Endothelial cell of umbilical vein (primary cell): ENCODE measurements around the gene GLCE. TPM values are rescaled to one million over a fixed set of nuclear protein-coding genes. Genes with fewer than 3 reads are reported as not detected.

Experiments
- BruUV-seq: library from RNA; stranded (reverse); fragments of 400-500 nt; replicated peaks from 2 replicates; lab custom pipeline; 2021; lab: Mats Ljungman, UMichigan
- CTCF ChIA-PET: fragments of 300-600, 350-600 bp; sonication (Branson Sonifier 250); formaldehyde crosslinking; loops from one replicate; lab custom pipeline; 2021; ENCODE audit warnings: antibody characterized with exemption, inconsistent platforms; lab: Charles Lee
- POLR2A ChIA-PET: fragments of 300-600, 350-600 bp; sonication (Branson Sonifier 250); formaldehyde crosslinking; loops from one replicate; lab custom pipeline; 2021; ENCODE audit warnings: antibody characterized with exemption, inconsistent platforms; lab: Charles Lee
- DNase-seq: peaks from one replicate; pipeline ENCODE4 v3.0.0-alpha.2; 2011; ENCODE audit warnings: low read depth, low spot score
- FAIRE-seq: peaks from 2 replicates; lab custom pipeline; 2011; peaks lifted over from hg19 to GRCh38; lab: Jason Lieb, UNC
- H2AFZ ChIP-seq: 2 replicates; pipeline ENCODE4 v1.6.0; 2012; ENCODE audit warnings: low read depth, low read length, control low read depth, inconsistent platforms
- H3K27ac ChIP-seq: 2 replicates; pipeline ENCODE4 v1.5.1; 2011; ENCODE audit warnings: low read depth, mild to moderate bottlenecking, control low read depth, low read length, moderate library complexity; ENCODE audit not compliant: insufficient read depth
- H3K27me3 ChIP-seq, 2 experiments: 2 replicates each; pipeline versions ENCODE4 v1.6.0 to v1.6.1; 2011; ENCODE audit warnings: low read length in 2 of 2, mixed read lengths in 1 of 2; ENCODE audit not compliant: control insufficient read depth in 2 of 2, insufficient read depth in 2 of 2
- H3K36me3 ChIP-seq, 2 experiments: 2 replicates in 1 of 2; 3 replicates in 1 of 2; pipeline ENCODE4 v1.5.1; 2011; ENCODE audit warnings: low read length in 2 of 2, mild to moderate bottlenecking in 1 of 2, moderate library complexity in 1 of 2; ENCODE audit not compliant: control insufficient read depth in 2 of 2, insufficient read depth in 2 of 2; ENCODE audit errors: extremely low read depth in 1 of 2
- H3K4me1 ChIP-seq: 3 replicates; pipeline ENCODE4 v1.5.1; 2011; ENCODE audit warnings: mild to moderate bottlenecking, low read length; ENCODE audit not compliant: control insufficient read depth, insufficient read depth; ENCODE audit errors: extremely low read depth
- H3K4me2 ChIP-seq: 2 replicates; pipeline ENCODE4 v1.6.1; 2011; ENCODE audit warnings: low read length, control low read depth, mixed read lengths; ENCODE audit not compliant: insufficient read depth
- H3K4me3 ChIP-seq, 3 experiments: fragments of 200-600 bp in 1 of 3; sonication (generic), shearing (Covaris generic) in 1 of 3; replicated peaks in 1 of 3; 2 replicates each; pipeline ENCODE4 v1.5.1; 2011 to 2016; ENCODE audit warnings: control low read depth in 3 of 3, low read length in 3 of 3, mild to moderate bottlenecking in 2 of 3, inconsistent platforms in 1 of 3, low read depth in 1 of 3, moderate library complexity in 1 of 3; ENCODE audit not compliant: insufficient read depth in 1 of 3
- H3K79me2 ChIP-seq: 2 replicates; pipeline ENCODE4 v1.6.0; 2012; ENCODE audit warnings: low read length, inconsistent platforms; ENCODE audit not compliant: control insufficient read depth, insufficient read depth
- H3K9ac ChIP-seq: replicated peaks from 2 replicates; pipeline ENCODE3; 2011; ENCODE audit warnings: low read length, control low read depth; ENCODE audit not compliant: insufficient read depth; ENCODE audit errors: extremely low read depth
- H3K9me1 ChIP-seq: replicated peaks from 3 replicates; pipeline ENCODE4 v1.6.0; 2011; ENCODE audit warnings: mild to moderate bottlenecking, low read length; ENCODE audit not compliant: control insufficient read depth, insufficient read depth; ENCODE audit errors: extremely low read depth
- H3K9me3 ChIP-seq: replicated peaks from 2 replicates; pipeline ENCODE4 v1.5.1; 2012; ENCODE audit warnings: low read length, inconsistent platforms; ENCODE audit not compliant: control insufficient read depth, insufficient read depth
- H4K20me1 ChIP-seq: replicated peaks from 2 replicates; pipeline ENCODE3; 2011; ENCODE audit warnings: mild to moderate bottlenecking, low read length; ENCODE audit not compliant: control insufficient read depth, insufficient read depth; ENCODE audit errors: extremely low read depth
- CTCF ChIP-seq, 2 donors: IDR thresholded peaks; 1 replicate in 1 of 2; 2 replicates in 1 of 2; pipeline ENCODE4 v1.5.1; 2011; ENCODE audit warnings: low read length in 2 of 2, mild to moderate bottlenecking in 2 of 2, moderate library complexity in 2 of 2, control low read depth in 1 of 2, inconsistent platforms in 1 of 2, low read depth in 1 of 2; ENCODE audit not compliant: insufficient read depth in 1 of 2; ENCODE audit errors: extremely low read depth in 1 of 2
- EZH2 ChIP-seq: IDR thresholded peaks from 2 replicates; pipeline ENCODE4 v1.6.1; 2012; ENCODE audit warnings: borderline replicate concordance, low read depth, mild to moderate bottlenecking, moderate library complexity, low read length, inconsistent platforms; ENCODE audit not compliant: severe bottlenecking
- FOS ChIP-seq: IDR thresholded peaks from 2 replicates; pipeline ENCODE4 v1.6.1; 2011; ENCODE audit warnings: mild to moderate bottlenecking, low read length, moderate library complexity, borderline replicate concordance; ENCODE audit not compliant: insufficient read depth
- GATA2 ChIP-seq: IDR thresholded peaks from 2 replicates; pipeline ENCODE4 v1.7.0; 2011; ENCODE audit warnings: low read depth, mild to moderate bottlenecking, moderate library complexity, mixed read lengths, low read length; ENCODE audit not compliant: insufficient read length, insufficient read depth
- JUN ChIP-seq: IDR thresholded peaks from 2 replicates; pipeline ENCODE4 v1.6.1; 2011; ENCODE audit warnings: borderline replicate concordance, low read depth; ENCODE audit not compliant: insufficient read length, insufficient read depth
- MAX ChIP-seq: IDR thresholded peaks from 2 replicates; pipeline ENCODE4 v1.6.1; 2011; ENCODE audit not compliant: insufficient read depth, insufficient read length
- MYC ChIP-seq: IDR thresholded peaks from one replicate; pipeline ENCODE4 v1.6.1; 2011; ENCODE audit warnings: mild to moderate bottlenecking, low read depth, low read length
- POLR2A ChIP-seq: IDR thresholded peaks from 2 replicates; pipeline ENCODE4 v1.6.1; 2012; ENCODE audit warnings: low read depth, mild to moderate bottlenecking, control low read depth, low read length
- POLR2AphosphoS5 ChIP-seq: IDR thresholded peaks from 2 replicates; pipeline ENCODE4 v1.6.1; 2012; ENCODE audit warnings: low read depth, mild to moderate bottlenecking, control low read depth, low read length, moderate library complexity; ENCODE audit not compliant: insufficient read depth
- dilution Hi-C: fragments of 300-500 bp; cut with MboI; formaldehyde crosslinking; loops from one replicate; pipeline ENCODE4 v1.15.0; 2019; ENCODE audit warnings: low sequenced_read_pairs; ENCODE audit not compliant: extremely low pct_ligation_motif_present
- intact Hi-C: fragments of 100-400 bp; cut with micrococcal nuclease; formaldehyde crosslinking; loops from one replicate; pipeline ENCODE4 v1.10.0; 2022
- polyA plus RNA-seq, 4 experiments: library from polyadenylated mRNA; depleted of rRNA in 3 of 4; stranded (reverse) in 3 of 4; unstranded in 1 of 4; fragments of >200 nt; gene quantifications; 2 replicates each; pipeline versions ENCODE4 v1.2.1 to v1.2.3, GENCODE V29; 2011 to 2012; ENCODE audit warnings: missing spikeins in 1 of 4
- total RNA-seq: library from RNA; stranded (reverse); gene quantifications from 2 replicates; pipeline ENCODE4 v1.2.3, GENCODE V29; 2021

Gene GLCE
- total and polyA plus RNA-seq, 2 donors (not counting 3 experiments of a cell fraction or from before 2014, with no cell fraction given) = 48.1 to 86.6 TPM

- no peak for DNase-seq
- ChIA-PET POLR2A (no interaction called here), CTCF (interaction anchor here (0.5 to 2.5 kb wide), 4 partner anchors 11 to 1214 kb away, joined by 3 to 6 read pairs (median 4); no protein-coding TSS in a partner anchor)
- no TSS peak for BruUV-seq
- FAIRE-seq = no peak
- no peaks in the 10 kb centered on the region for H3K4me1 ChIP-seq
- TF ChIP-seq CTCF (IDR thresholded peaks at IDR 0.05; ENCODE audit: extremely low read depth in 1 of 2, insufficient read depth in 1 of 2, low read depth in 1 of 2, low read length in 2 of 2) (no peak), MYC (no peak), EZH2 (no peak), JUN (no peak), MAX (no peak), POLR2AphosphoS5 (no peak), FOS (no peak), POLR2A (no peak), GATA2 (no peak)
- no peaks in the 10 kb centered on the region for H3K79me2 ChIP-seq
- intact Hi-C loops = no loop called here
- no peaks in the 10 kb centered on the region for H3K9me1 ChIP-seq
- H3K27me3 ChIP-seq = peaks cover 0 to 2% of the 10 kb centered on the region in 2 experiments
- H3K27ac ChIP-seq = no peak overlapping the region
- dilution Hi-C loops = no loop called here
- H3K9ac ChIP-seq = no peak overlapping the region
- no peaks in the 10 kb centered on the region for H3K36me3 ChIP-seq
- H4K20me1 ChIP-seq = no peaks in the 10 kb centered on the region
- H3K4me3 ChIP-seq = no peak overlapping the region
- H3K9me3 ChIP-seq = no peaks in the 10 kb centered on the region
- no peak overlapping the region for H2AFZ ChIP-seq
- H3K4me2 ChIP-seq = no peak overlapping the region
These were observed 128.3 kb downstream of the GLCE start for GRCh38 chr15:69288531-69289341.
